IPS DF 6.9 (cell line): ENCODE results near the gene HNRNPK.

Experiments
- DNase-seq: peaks from one replicate; pipeline ENCODE4 v3.0.0-alpha.2; 2013; ENCODE audit warnings: low read depth, low spot score
- H3K27ac ChIP-seq: one replicate; pipeline ENCODE4 v1.5.1; 2013; ENCODE audit warnings: low read length, control low read depth
- H3K27me3 ChIP-seq: 2 replicates; pipeline ENCODE4 v1.6.1; 2013; ENCODE audit warnings: mild to moderate bottlenecking, low read length; ENCODE audit not compliant: control insufficient read depth, insufficient read depth
- H3K36me3 ChIP-seq: 2 replicates; pipeline ENCODE4 v1.6.1; 2013; ENCODE audit warnings: low read length; ENCODE audit not compliant: control insufficient read depth, insufficient read depth
- H3K4me1 ChIP-seq: 2 replicates; pipeline ENCODE4 v1.6.1; 2013; ENCODE audit warnings: low read length; ENCODE audit not compliant: control insufficient read depth, insufficient read depth
- H3K4me3 ChIP-seq: 2 replicates; pipeline ENCODE4 v1.5.1; 2013; ENCODE audit warnings: mild to moderate bottlenecking, low read length
- H3K9me3 ChIP-seq: 2 replicates; pipeline ENCODE4 v1.6.1; 2013; ENCODE audit warnings: low read length, inconsistent platforms; ENCODE audit not compliant: control insufficient read depth, insufficient read depth
- WGBS: extraction: QIAGEN DNeasy Blood & Tissue Kit; methylation state at CpG from one replicate; pipeline ENCODE4 v1.1.7; 2013; ENCODE audit warnings: mixed read lengths, missing lambda C conversion rate; ENCODE audit not compliant: insufficient read length, insufficient coverage; 5-methylcytosine and 5-hydroxymethylcytosine counted together

HNRNPK gene

GRCh38 chr9:83934569-83935275 lies 45.3 kb downstream of the HNRNPK start:
- no peak for DNase-seq
- Histone ChIP-seq H3K27ac (no peak overlapping the region), H3K27me3 (no peaks in the 10 kb centered on the region), H3K9me3 (no peaks in the 10 kb centered on the region), H3K36me3 (no peaks in the 10 kb centered on the region), H3K4me3 (no peak overlapping the region), H3K4me1 (peaks cover 1% of the 10 kb centered on the region; the same call in 1 of the 2 replicates)
- no CpG with 5 or more reads among the region's 5 CpGs for WGBS

DNA sequence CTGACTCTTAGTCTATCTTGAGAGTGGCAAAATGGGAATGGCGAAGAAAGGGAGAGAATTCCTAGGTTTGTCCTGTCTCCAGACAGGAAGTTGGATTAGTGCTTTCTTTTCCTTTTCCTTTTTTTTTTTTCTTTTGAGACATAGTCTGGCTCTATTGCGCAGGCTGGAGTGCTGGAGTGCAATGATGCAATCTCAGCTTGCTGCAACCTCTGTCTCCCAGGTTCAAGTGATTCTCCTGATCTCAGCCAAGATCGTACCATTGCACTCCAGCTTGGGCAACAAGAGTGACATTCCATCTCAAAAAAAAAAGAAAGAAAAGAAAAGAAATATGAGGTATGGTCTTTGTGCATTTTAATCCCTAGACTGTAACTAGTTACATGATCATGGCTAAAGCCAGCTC lies 46.2 kb downstream of the HNRNPK start:
- Histone ChIP-seq H3K4me1 (peaks cover 1% of the 10 kb centered on the region; the same call in 1 of the 2 replicates), H3K27ac (no peak overlapping the region), H3K27me3 (no peaks in the 10 kb centered on the region), H3K36me3 (no peaks in the 10 kb centered on the region), H3K4me3 (no peak overlapping the region), H3K9me3 (no peaks in the 10 kb centered on the region)
- no peak for DNase-seq
- WGBS = no CpG with 5 or more reads among the region's 3 CpGs

GRCh38 chr9:83932851-83933250 lies 47.2 kb downstream of the HNRNPK start:
- Histone ChIP-seq H3K4me1 (peaks cover 1% of the 10 kb centered on the region; the same call in 1 of the 2 replicates), H3K9me3 (no peaks in the 10 kb centered on the region), H3K27me3 (no peaks in the 10 kb centered on the region), H3K4me3 (no peak overlapping the region), H3K36me3 (no peaks in the 10 kb centered on the region), H3K27ac (no peak overlapping the region)
- WGBS = no CpG with 5 or more reads among the region's 5 CpGs
- no peak for DNase-seq

GRCh38 chr9:83932011-83932410 lies 48.0 kb downstream of the HNRNPK start:
- H3K27ac ChIP-seq = no peak overlapping the region
- WGBS = no CpG with 5 or more reads among the region's 2 CpGs
- no peak overlapping the region for H3K4me3 ChIP-seq
- no peaks in the 10 kb centered on the region for H3K9me3 ChIP-seq
- peaks cover 1% of the 10 kb centered on the region; the same call in 1 of the 2 replicates for H3K4me1 ChIP-seq
- no peak for DNase-seq
- H3K36me3 ChIP-seq = no peaks in the 10 kb centered on the region
- H3K27me3 ChIP-seq = no peaks in the 10 kb centered on the region

DNA sequence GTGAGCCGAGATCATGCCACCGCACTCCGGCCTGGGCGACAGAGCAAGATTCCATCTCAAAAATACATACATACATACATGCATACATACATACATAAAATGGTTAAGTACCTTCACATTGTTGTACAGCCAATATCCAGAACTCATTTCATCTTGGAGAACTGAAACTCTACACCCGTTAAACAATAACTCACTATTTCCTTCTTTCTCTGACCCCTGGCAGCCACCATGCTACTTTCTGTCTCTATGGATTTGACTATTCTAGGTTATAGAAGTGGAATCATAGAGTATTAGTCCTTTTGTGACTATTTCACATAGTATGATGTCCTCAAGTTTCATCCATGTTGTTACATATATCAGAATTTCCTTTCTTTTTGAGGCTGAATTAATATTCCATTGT lies 49.1 kb downstream of the HNRNPK start:
- H3K9me3 ChIP-seq = no peaks in the 10 kb centered on the region
- peaks cover 1% of the 10 kb centered on the region; the same call in 1 of the 2 replicates for H3K4me1 ChIP-seq
- WGBS = no CpG with 5 or more reads among the region's 5 CpGs
- no peak overlapping the region for H3K4me3 ChIP-seq
- no peaks in the 10 kb centered on the region for H3K27me3 ChIP-seq
- H3K27ac ChIP-seq = no peak overlapping the region
- DNase-seq = no peak
- H3K36me3 ChIP-seq = no peaks in the 10 kb centered on the region

- H3K27ac ChIP-seq = no peak overlapping the region
- no peaks in the 10 kb centered on the region for H3K36me3 ChIP-seq
- no peaks in the 10 kb centered on the region for H3K4me1 ChIP-seq
- no peaks in the 10 kb centered on the region for H3K27me3 ChIP-seq
- no peak overlapping the region for H3K4me3 ChIP-seq
- WGBS = no CpG with 5 or more reads among the region's 1 CpG
- H3K9me3 ChIP-seq = no peaks in the 10 kb centered on the region
- no peak for DNase-seq
Observed at GRCh38 chr9:83927591-83927990, 52.4 kb downstream of the HNRNPK start.

- peak within 1 kb of the TSS; percentile 55; the same call in 1 of the 2 replicates for H3K4me3 ChIP-seq
- H3K4me1 ChIP-seq = no peaks in the 10 kb centered on the region
- no CpG with 5 or more reads among the region's 92 CpGs for WGBS
- peak; percentile 90 for DNase-seq
- no peaks in the 10 kb centered on the region for H3K36me3 ChIP-seq
- no peaks in the 10 kb centered on the region for H3K9me3 ChIP-seq
- H3K27ac ChIP-seq = no peak within 1 kb of the TSS
- H3K27me3 ChIP-seq = no peaks in the 10 kb centered on the region
Observed at GRCh38 chr9:83920927-83921707, 58.9 kb downstream of the HNRNPK start, which contains the start of gene KIF27. Gene KIF27 (minus strand): TSS chr9:83921432. CDS start chr9:83915591, 5,841 bp downstream.

- no CpG with 5 or more reads among the region's 16 CpGs for WGBS
- H3K9me3 ChIP-seq = no peaks in the 10 kb centered on the region
- no peak overlapping the region for H3K27ac ChIP-seq
- H3K36me3 ChIP-seq = no peaks in the 10 kb centered on the region
- peak; percentile 5 for DNase-seq
- peak overlapping the region; percentile 55; the same call in 1 of the 2 replicates for H3K4me3 ChIP-seq
- H3K27me3 ChIP-seq = no peaks in the 10 kb centered on the region
- no peaks in the 10 kb centered on the region for H3K4me1 ChIP-seq
Observed at GRCh38 chr9:83920469-83920926, 59.5 kb downstream of the HNRNPK start.

GRCh38 chr9:83919111-83919510 lies 60.9 kb downstream of the HNRNPK start:
- no peak for DNase-seq
- H3K4me1 ChIP-seq = no peaks in the 10 kb centered on the region
- H3K36me3 ChIP-seq = no peaks in the 10 kb centered on the region
- no peak overlapping the region for H3K4me3 ChIP-seq
- no CpG with 5 or more reads among the region's 1 CpG for WGBS
- H3K27me3 ChIP-seq = no peaks in the 10 kb centered on the region
- H3K9me3 ChIP-seq = no peaks in the 10 kb centered on the region
- no peak overlapping the region for H3K27ac ChIP-seq
